GM18526 (cell line): ENCODE results near the gene WDR88.

ENCODE experiments used
- POLR2A ChIP-seq: IDR thresholded peaks from 3 replicates; pipeline ENCODE4 v1.6.1; 2011; ENCODE audit not compliant: insufficient read length; ENCODE audit errors: extremely low read depth

WDR88 gene

DNA sequence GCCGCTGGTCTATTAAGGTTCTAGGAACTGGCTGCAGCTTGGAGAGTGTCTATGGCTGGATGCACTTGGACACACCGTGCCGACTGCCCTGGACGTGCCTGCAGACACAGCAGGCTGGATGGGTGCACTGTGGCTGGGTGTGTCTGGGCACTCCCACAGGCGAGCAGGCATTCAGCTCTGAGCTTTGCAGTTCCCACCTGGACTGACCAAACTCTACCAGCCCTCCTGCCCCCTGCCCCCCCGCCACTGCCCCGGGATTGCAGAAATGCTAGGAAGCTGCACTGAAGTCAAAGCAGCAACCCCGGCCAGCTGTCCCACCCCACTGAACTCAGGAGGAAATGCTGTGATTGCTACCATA is 55.2 kb downstream of the WDR88 start:
- TF ChIP-seq POLR2A = no peak

DNA sequence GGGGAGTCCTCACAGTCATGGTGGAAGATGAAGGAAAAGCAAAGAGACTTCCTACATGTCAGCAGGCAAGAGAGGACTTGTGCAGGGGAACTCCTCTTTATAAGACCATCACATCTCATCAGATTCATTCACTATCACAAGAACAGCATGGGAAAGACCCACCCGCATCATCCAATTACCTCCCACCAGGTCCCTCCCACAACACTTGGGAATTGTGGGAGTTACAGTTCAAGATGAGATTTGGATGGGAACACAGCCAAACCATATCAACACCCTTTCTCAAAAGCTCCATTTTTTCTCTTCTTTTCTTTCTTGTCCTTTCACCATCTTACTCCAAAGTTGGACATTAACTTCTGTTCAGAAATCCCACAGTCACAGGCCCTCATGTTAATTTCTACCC is 57.5 kb downstream of the WDR88 start:
- TF ChIP-seq POLR2A = no peak

DNA sequence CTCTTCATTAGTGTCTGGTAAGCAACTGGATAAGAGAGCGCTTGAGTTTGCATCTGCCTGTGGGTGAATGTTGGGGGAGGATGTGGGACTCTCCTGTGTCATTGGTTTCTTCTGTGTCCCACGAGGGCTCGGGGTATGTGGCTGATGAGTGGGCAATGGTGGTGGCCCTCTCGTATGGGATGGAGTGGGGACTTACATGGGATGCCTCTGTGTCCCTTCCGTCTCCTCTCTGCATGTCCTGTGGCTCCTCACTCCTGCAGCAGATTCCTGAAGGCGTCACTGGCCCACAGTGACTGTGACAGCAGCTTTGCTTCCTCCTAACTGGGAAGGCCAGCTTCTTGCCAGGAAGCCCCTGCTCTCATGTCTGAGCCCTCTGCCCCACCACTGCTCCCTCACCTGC is 59.6 kb downstream of the WDR88 start:
- no peak for TF ChIP-seq POLR2A

DNA sequence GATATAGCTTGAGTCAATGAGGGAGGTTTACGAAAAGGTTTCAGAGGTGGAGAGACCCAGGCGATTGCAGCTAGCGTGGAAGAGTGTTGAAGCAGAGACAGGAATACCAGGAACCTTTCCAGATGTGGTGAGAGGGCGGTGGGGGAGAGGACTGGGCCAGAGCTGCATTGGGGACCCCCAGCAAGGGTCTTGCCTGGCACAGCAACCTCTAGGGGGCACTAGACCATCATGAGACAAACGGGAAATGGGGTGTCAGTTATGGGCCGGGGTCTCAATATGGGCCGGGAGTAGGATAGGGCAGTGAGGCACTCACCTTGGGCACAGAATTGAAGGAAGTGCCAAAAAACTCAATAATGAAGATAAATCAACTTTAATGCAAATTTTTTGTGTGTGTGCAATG is 60.1 kb downstream of the WDR88 start:
- no peak for TF ChIP-seq POLR2A

DNA sequence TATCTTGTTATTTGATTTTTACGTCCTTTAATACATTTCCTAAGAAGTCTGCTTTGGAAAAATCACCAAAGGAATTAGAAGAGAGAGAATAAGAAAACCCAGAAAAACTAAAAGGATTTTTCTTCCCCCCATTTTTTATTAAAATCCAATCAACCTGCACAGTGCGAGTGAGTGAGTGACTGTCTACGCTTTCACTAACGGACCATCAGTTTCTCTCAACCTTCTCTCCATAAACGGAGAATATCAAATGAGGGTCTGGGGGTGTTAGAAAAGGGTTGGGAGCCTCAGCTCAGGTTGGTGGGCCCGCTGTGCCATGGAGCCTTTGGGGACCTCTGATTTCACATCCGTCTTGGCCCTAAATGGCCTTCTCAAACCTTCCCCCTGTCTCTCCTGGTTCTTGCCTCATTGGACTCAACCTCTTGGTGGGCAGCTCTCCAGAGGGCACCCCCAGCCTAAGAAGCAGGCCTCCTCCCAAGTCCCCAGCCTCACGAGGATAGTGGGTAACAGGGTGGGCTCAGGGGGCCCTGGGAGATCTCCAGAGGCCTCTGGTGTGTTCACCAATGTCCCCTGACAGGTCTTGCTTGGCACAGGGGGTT is 61.5 kb downstream of the WDR88 start:
- no peak for TF ChIP-seq POLR2A

DNA sequence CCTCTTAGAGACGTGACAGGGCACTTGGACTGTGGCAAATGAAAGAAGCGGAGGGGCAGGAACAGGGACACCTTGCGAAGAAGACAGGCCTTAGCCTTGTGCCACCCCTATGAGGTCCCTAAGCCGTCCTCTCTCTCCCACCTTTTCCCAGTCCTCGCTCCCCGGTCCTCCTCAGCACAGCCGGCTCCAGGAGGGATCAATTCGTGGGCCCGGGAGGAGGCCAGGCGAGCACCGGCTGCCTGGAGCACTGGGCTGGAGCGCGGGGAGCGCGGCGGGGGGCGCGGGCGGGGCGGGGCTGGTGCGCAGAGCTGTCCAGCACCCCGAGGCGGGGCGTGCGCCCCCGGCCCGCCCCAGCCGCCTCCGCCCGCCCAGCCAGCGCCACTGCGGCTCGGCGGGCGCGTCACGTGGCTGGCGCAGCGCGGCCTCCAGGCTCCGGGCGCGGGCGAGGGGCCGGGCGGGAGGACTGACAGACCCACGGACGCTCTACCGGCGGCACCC is 62.0 kb downstream of the WDR88 start, which contains the start of gene LRP3:
Gene LRP3, plus strand, starts transcription at position 466 of the 498 bp plus-strand sequence. CDS start 456 bp downstream, outside the sequence.
- no peak for TF ChIP-seq POLR2A

DNA sequence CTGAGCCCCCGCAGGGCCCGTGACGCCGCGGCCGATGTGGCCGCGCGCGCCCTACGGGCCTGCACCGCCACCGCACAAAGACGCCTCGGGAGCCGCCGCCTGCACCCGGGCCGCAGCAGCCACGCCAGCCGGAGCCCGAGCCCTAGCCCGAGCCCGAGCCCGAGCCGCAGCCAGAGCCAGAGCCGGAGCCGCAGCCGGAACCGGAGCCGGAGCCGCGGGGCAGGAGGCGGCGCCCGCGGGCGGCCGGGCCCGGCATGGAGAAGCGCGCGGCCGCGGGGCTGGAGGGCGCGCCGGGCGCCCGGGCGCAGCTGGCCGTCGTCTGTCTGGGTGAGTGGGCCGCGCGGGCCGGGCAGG is 62.6 kb downstream of the WDR88 start:
- TF ChIP-seq POLR2A = no peak

DNA sequence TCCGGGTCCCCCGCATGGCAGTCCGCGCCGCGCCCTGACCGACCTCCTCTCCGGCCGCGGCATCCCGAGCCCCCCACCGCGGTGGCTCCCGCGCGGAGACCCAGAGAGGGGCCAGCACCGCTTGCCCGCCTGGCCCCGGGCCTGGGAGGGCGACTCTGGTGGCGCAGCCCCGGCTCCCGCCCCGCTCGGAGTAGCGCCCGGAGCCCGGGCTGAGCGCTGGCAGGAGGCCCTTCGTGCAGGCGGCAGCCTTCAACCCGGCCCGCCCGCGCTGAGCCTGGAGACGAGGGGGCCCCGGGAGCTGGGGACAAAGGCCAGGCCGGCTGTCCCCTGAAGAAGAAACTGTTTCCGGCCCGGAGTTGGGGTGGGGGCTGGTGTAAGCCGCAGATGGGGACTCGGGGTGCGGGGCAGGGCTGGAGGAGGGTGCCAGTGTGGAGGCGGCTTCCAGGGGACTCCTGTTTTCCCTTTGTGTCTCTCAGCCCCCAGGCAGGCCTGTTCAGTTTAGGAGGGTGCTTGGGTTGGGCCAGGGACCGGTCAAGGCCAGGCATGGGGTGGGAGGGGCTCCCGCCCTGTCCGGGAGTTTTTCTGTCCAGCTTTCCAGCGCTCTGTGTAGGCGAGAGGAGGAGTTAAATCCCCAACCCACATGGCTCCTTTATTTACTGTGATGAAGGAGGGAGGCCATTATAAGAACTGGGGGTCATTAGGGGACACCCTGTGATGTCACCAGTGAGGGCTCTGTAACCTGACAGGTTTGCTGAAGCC is 63.2 kb downstream of the WDR88 start:
- no peak for TF ChIP-seq POLR2A

DNA sequence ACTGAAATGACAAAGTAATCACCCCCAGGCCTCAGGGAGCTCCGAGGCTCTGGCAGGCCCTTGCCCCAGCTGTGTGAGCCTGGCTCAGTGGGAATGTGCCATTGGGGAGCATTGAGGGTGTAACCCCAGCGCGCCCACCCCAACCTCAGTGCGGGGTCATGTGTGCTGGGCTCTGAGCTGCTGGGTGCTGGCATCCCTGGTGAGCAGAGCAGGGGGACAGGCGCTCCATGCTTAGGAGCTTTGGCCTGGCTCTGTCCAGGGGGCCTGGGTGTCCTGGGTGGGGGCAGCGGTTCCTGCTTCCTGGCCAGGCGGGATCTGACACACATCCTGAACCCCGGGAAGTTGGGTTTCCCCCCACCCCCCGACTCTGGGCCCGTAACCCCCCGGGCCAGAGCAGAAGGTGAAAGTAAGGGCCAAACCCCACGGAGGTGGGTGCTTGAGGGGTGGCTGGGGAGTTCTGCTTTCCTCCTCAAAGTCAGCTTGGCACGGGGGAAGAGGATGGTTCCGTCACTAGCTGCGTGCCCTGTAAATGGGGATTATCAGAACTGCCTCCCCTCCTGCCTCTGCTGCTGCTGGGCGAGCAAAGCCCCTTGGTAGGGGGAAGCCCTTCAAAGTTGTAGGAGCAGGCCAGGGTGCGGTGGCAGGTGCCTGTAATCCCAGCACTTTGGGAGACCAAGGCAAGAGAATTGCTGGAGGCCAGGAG is 63.9 kb downstream of the WDR88 start:
- TF ChIP-seq POLR2A = no peak

DNA sequence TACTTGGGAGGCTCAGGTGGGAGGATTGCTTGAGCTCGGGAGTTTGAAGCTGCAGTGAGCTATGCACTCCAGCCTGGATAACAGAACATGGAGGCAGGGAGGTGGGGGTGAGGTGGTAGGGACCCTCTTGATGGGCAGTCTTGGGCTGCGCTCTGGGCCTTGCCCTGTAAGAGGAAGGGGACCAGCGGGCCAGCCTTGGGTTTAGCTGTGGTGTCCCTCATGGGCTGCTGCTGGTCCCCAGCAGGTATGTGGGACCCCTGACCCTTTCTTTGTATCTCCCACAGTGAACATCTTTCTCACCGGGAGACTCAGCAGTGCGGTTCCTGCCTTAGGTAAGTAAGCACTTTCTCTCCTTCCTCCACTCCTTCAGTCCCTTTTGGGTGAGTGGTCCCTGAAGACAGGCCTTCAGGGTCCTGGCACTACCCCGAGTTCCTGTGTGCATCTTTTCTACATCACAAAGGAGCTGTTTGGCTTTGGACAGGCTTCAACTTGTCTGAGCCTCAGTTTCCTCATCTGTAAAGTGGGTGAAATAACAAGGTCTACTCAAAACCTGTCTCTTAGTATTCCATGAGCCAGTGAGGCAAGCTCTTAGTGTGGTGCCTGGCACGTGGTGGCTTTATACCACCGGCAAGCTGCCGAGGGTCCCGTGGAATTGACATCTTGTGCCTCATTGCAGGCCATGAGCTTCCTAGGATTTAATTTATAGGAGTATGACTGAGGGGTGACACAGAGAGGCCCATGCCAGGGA is 64.7 kb downstream of the WDR88 start:
- no peak for TF ChIP-seq POLR2A

DNA sequence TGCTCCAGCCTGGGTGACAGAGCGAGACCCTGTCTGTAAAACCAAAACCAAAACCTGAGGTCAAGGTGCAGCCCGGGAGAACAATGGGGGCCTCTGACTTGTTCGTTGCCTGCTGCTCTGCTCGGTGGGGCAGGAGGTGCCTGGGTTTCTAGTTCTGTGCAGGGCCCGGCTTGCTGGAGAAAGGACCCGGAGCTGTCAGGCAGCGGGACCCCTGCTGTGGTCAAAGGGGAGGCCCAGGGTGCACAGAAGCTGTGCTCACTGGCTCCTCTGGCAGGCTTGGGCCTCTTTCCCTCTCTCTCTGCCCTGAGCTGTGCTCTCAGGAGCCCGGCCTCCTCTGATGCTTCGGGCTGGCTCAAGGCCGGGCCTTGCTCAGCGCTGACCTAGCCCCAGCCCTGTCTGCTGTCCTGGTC is 65.7 kb downstream of the WDR88 start:
- TF ChIP-seq POLR2A = no peak

DNA sequence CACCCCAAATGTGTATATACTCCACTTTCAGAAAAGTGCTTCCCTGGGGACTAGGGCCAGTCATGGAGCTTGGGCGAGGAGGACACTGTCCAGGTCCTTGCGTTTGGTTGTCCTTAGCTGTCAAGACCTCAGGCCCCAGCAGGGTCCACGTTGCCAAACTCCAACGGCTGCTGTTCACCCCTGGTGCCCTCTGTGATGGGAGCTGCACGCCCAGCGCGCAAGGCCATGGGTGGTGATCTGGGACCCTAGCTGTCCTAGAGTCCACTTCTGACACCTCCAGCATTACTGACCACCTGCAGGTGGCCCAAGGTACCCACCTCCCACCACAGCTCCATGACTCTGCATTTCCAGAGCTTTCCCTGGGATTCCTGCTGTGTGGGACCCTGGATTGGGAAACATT is 66.3 kb downstream of the WDR88 start:
- TF ChIP-seq POLR2A = no peak

DNA sequence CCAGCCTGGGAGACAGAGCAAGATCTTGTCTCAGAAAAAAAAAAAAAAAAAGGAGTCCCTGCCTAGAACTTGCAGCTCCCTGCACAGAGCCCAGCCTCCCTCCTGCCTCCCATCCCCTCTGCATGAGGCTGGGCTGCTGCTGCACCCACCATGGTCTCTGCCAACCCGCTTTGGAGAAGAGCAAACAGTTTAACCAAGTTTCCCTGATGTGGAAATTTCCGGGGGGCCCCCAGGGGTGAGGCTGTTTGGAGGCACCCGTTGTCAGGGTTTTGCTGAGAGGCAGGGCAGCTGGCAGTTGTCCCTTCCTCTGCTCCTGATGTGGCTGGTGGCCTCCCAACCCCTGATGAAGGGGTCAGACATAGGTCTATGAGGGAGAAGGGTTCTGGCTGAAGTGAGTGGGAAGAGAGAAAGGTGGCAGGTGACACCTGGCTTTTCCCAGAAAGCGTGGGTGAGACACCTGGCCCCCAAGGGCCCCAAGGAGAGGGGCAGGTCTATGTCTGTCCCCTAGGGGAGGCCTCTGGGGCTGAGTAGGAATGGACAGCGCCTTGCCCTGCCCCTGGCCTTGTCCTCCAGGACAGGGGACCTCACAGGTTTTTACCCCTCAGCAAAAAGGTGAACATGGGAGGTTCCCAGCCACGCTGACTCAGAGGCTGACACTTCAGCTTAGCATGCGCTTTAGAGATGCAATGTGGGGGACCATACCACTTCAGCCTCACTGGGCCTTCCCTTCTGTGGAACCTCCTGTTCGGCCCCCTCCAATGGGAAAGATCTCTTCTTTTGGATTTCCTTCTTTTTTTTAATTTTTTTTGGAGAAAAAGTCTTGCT is 67.7 kb downstream of the WDR88 start:
- no peak for TF ChIP-seq POLR2A

DNA sequence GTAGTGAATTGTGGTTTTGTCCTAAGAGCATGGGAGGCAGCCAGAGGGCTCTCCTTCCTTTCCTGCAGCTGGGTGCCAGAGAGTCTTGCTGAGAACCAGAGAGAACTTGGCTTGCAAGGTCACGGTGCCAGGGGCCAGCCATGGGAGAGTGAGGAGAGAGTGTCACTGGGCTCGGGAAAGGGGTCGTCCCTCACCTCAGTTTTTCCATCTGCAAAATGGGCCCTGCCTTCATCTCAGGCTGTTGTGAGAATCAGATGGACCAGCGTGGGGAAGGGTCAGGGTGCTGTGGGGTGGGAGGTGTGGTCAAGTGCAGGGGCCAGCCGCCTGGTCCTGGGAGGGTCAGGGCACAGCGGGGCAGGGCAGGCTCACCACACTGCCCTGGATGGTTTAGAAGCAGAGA is 69.6 kb downstream of the WDR88 start:
- no peak for TF ChIP-seq POLR2A
